HepG2 (cell line): ENCODE results near the gene ITGB2. TPM values are rescaled to one million over a fixed set of nuclear protein-coding genes. Genes with fewer than 3 reads are reported as not detected.

ENCODE experiments used
- ATAC-seq: fragments of 200-7000 bp; cut with Tn5 transposase; 3 replicates; pipeline ENCODE4 v1.9.1; 2020; ENCODE audit warnings: mild to moderate bottlenecking, moderate library complexity
- BruUV-seq: library from RNA; stranded (reverse); fragments of 400-500 nt; replicated peaks from 2 replicates; lab custom pipeline; 2021; lab: Mats Ljungman, UMichigan
- CTCF ChIA-PET: fragments of 300-600 bp; formaldehyde crosslinking; extraction: SDS; loops from one replicate; lab custom pipeline; 2021; ENCODE audit warnings: low total read pairs, inconsistent platforms, low intra/inter-chr PET ratio; lab: Yijun Ruan, JAX
- POLR2A ChIA-PET: fragments of 350-600 bp; sonication (Branson Sonifier 250); formaldehyde crosslinking; loops from one replicate; lab custom pipeline; 2020; ENCODE audit warnings: antibody characterized with exemption, inconsistent platforms; lab: Yijun Ruan, JAX
- DNase-seq: peaks from one replicate; pipeline ENCODE4 v3.0.0-alpha.2; 2015; ENCODE audit warnings: low spot score
- FAIRE-seq: peaks from 3 replicates; lab custom pipeline; 2011; peaks lifted over from hg19 to GRCh38; lab: Jason Lieb, UNC
- H2AFZ ChIP-seq: one replicate; pipeline ENCODE4 v1.6.1; 2011; ENCODE audit warnings: low read length, inconsistent platforms
- H3K27ac ChIP-seq: fragments of 300-600 bp; 3 replicates; pipeline ENCODE4 v1.8.0; 2011; ENCODE audit warnings: mixed run types, mild to moderate bottlenecking, mixed read lengths, low read length, inconsistent platforms; ENCODE audit not compliant: insufficient read depth; ENCODE audit errors: extremely low read length
- H3K27me3 ChIP-seq, 2 experiments: fragments of 200-600 bp in 1 of 2; 2 replicates in 1 of 2; 3 replicates in 1 of 2; pipeline versions ENCODE4 v1.6.0 to v1.8.0; 2011; ENCODE audit warnings: low read length in 2 of 2, mild to moderate bottlenecking in 2 of 2, moderate library complexity in 2 of 2, inconsistent platforms in 1 of 2; ENCODE audit not compliant: insufficient read depth in 2 of 2, control insufficient read depth in 1 of 2
- H3K36me3 ChIP-seq, 2 experiments: fragments of 200-600 bp in 1 of 2; replicated peaks in 1 of 2; 2 replicates in 1 of 2; 3 replicates in 1 of 2; pipeline versions ENCODE4 v1.5.1 to v1.8.0; 2011; ENCODE audit warnings: low read length in 2 of 2, inconsistent platforms in 1 of 2; ENCODE audit not compliant: insufficient read depth in 2 of 2, control insufficient read depth in 1 of 2
- H3K4me1 ChIP-seq: 2 replicates; pipeline ENCODE4 v1.5.1; 2012; ENCODE audit warnings: low read length, inconsistent platforms; ENCODE audit not compliant: insufficient read depth
- H3K4me2 ChIP-seq: 2 replicates; pipeline ENCODE4 v1.6.0; 2011; ENCODE audit warnings: low read depth, low read length, inconsistent platforms
- H3K4me3 ChIP-seq, 3 experiments: fragments of 200-600 bp in 1 of 3; sonication (generic), shearing (Covaris generic) in 1 of 3; replicated peaks in 1 of 3; 2 replicates each; pipeline ENCODE4 v1.5.1; 2011 to 2016; ENCODE audit warnings: low read length in 3 of 3, inconsistent platforms in 2 of 3, low read depth in 2 of 3, mild to moderate bottlenecking in 2 of 3, control low read depth in 1 of 3, mixed read lengths in 1 of 3; ENCODE audit not compliant: insufficient read depth in 1 of 3
- H3K79me2 ChIP-seq: one replicate; pipeline ENCODE4 v1.6.1; 2011; ENCODE audit warnings: low read length, inconsistent platforms; ENCODE audit not compliant: insufficient read depth
- H3K9ac ChIP-seq: 2 replicates; pipeline ENCODE4 v1.6.0; 2011; ENCODE audit warnings: mild to moderate bottlenecking, low read depth, low read length, inconsistent platforms; ENCODE audit not compliant: insufficient read depth
- H3K9me3 ChIP-seq: 2 replicates; pipeline ENCODE4 v1.5.1; 2012; ENCODE audit warnings: mild to moderate bottlenecking, low read length
- H4K20me1 ChIP-seq: 2 replicates; pipeline ENCODE4 v1.6.0; 2011; ENCODE audit warnings: inconsistent platforms, mild to moderate bottlenecking, low read length, moderate library complexity; ENCODE audit not compliant: insufficient read depth
- AGO1 ChIP-seq: fragments of 200-400 bp; formaldehyde crosslinking; IDR thresholded peaks from 2 replicates; pipeline ENCODE4 v1.6.1; 2017; ENCODE audit warnings: mild to moderate bottlenecking, low read depth, low read length, moderate library complexity; ENCODE audit not compliant: poor library complexity, severe bottlenecking
- CREM ChIP-seq, 2 experiments: sonication (generic) in 1 of 2; formaldehyde crosslinking in 1 of 2; IDR thresholded peaks; 2 replicates each; pipeline versions ENCODE4 v1.4.0 to v1.6.1; 2016 to 2020; ENCODE audit warnings: antibody characterized with exemption in 1 of 2, mild to moderate bottlenecking in 1 of 2, missing genetic modification reagents in 1 of 2
- DMAP1 ChIP-seq: IDR thresholded peaks from 2 replicates; pipeline ENCODE4 v1.6.1; 2016
- PHF20 ChIP-seq: sonication (generic); formaldehyde crosslinking; IDR thresholded peaks from 2 replicates; pipeline ENCODE4 v1.5.0; 2020; ENCODE audit warnings: mild to moderate bottlenecking, missing genetic modification reagents
- SRSF9 ChIP-seq: fragments of 200-400 bp; formaldehyde crosslinking; IDR thresholded peaks from 2 replicates; pipeline ENCODE4 v1.6.1; 2018; ENCODE audit warnings: borderline replicate concordance, mild to moderate bottlenecking, low read depth, low read length; ENCODE audit not compliant: insufficient read depth, poor library complexity, severe bottlenecking
- TBL1XR1 ChIP-seq: fragments of 150-350 bp; IDR thresholded peaks from 2 replicates; pipeline ENCODE4 v1.6.1; 2014; ENCODE audit warnings: borderline replicate concordance, low read length; ENCODE audit not compliant: partially characterized antibody
- TP53 ChIP-seq: sonication (generic); formaldehyde crosslinking; conservative IDR thresholded peaks from 2 replicates; pipeline ENCODE4 v1.4.0; 2020; ENCODE audit warnings: missing genetic modification reagents
- TRAFD1 ChIP-seq: sonication (generic); formaldehyde crosslinking; IDR thresholded peaks from 2 replicates; pipeline ENCODE4 v1.5.1; 2020; ENCODE audit warnings: missing genetic modification reagents, mild to moderate bottlenecking, borderline replicate concordance
- ZBTB20 ChIP-seq: sonication (generic); formaldehyde crosslinking; IDR thresholded peaks from 2 replicates; pipeline ENCODE4 v1.8.1; 2023; ENCODE audit warnings: missing genetic modification reagents, low read depth, mild to moderate bottlenecking, borderline replicate concordance
- ZC3H4 ChIP-seq: sonication (generic); formaldehyde crosslinking; IDR thresholded peaks from 2 replicates; pipeline ENCODE4 v1.4.0; 2020; ENCODE audit warnings: missing genetic modification reagents, borderline replicate concordance
- ZFP1 ChIP-seq: IDR thresholded peaks from 2 replicates; pipeline ENCODE4 v1.6.1; 2016
- ZNF597 ChIP-seq: sonication (generic); formaldehyde crosslinking; IDR thresholded peaks from 2 replicates; pipeline ENCODE4 v1.5.0; 2020; ENCODE audit warnings: missing genetic modification reagents
- ZNF713 ChIP-seq: sonication (generic); formaldehyde crosslinking; IDR thresholded peaks from 2 replicates; pipeline ENCODE4 v1.4.0; 2020; ENCODE audit warnings: mild to moderate bottlenecking, missing genetic modification reagents
- ZNF768 ChIP-seq: sonication (generic); formaldehyde crosslinking; IDR thresholded peaks from 2 replicates; pipeline ENCODE4 v1.4.0; 2020; ENCODE audit warnings: missing genetic modification reagents
- WGBS: methylation state at CpG from one replicate; pipeline ENCODE4 v1.1.6; 2017; ENCODE audit warnings: low lambda C conversion rate; 5-methylcytosine and 5-hydroxymethylcytosine counted together
- in situ Hi-C: cut with HindIII; loops from 2 replicates; pipeline ENCODE4 v1.10.0; 2017; ENCODE audit warnings: low pct_unique_long_range_greater_than_20kb; ENCODE audit not compliant: extremely low pct_ligation_motif_present
- intact Hi-C: fragments of 100-400 bp; cut with micrococcal nuclease; formaldehyde crosslinking; loops from one replicate; pipeline ENCODE4 v1.10.0; 2022; ENCODE audit not compliant: unreplicated experiment
- polyA plus RNA-seq, 8 experiments: library from polyadenylated mRNA; depleted of rRNA in 3 of 8; stranded (reverse) in 7 of 8; unstranded in 1 of 8; fragments of >200 nt; fragmentation: Illumina TruSeq in 4 of 8; extraction: Trizol in 4 of 8; gene quantifications; 2 replicates each; pipeline versions ENCODE4 v1.2.1 to v1.2.3, GENCODE V29; 2011 to 2016; ENCODE audit warnings: low read depth in 4 of 8, missing spikeins in 1 of 8, mixed read lengths in 1 of 8; ENCODE audit not compliant: insufficient read depth in 1 of 8
- total RNA-seq, 5 experiments: library from RNA; depleted of rRNA; stranded (reverse); fragments of >200 nt; fragmentation: Illumina TruSeq; extraction: Trizol; gene quantifications; 2 replicates each; pipeline ENCODE4 v1.2.3, GENCODE V29; 2016; ENCODE audit warnings: low read depth in 1 of 5
- TF ChIP-seq, protein P1 (sequence below): sonication (generic); formaldehyde crosslinking; IDR thresholded peaks from 2 replicates; pipeline ENCODE4 v1.5.0; 2020; ENCODE audit warnings: missing genetic modification reagents

Gene ITGB2
- total and polyA plus RNA-seq, 2 of the 13 experiments (the other 11 are each of a cell fraction or from before 2014, with no cell fraction given): 4.2 to 18.0 TPM

GRCh38 chr21:44965251-44966022 is 44.7 kb upstream of the ITGB2 start:
- Histone ChIP-seq H3K27ac (no peak overlapping the region), H3K9me3 (no peaks in the 10 kb centered on the region), H3K27me3 (no peaks in the 10 kb centered on the region), H3K4me1 (peaks cover 11% of the 10 kb centered on the region), H3K36me3 (peaks cover 23 to 70% of the 10 kb centered on the region in 2 experiments), H3K79me2 (peaks cover 18% of the 10 kb centered on the region), H3K4me3 (no peak overlapping the region), H3K4me2 (no peak overlapping the region), H2AFZ (no peak overlapping the region), H3K9ac (no peak overlapping the region), H4K20me1 (no peaks in the 10 kb centered on the region)
- ChIA-PET CTCF (no interaction called here), POLR2A (no interaction called here)
- FAIRE-seq (no peak), DNase-seq (no peak), ATAC-seq (no peak)
- 97% methylated on average over 17 of the region's 17 CpGs for WGBS
- in situ Hi-C loops: no loop called here
- TF ChIP-seq ZNF713 (CRISPR knock-in tag): no peak
- no peak for TF ChIP-seq AGO1
- TF ChIP-seq ZFP1 (CRISPR knock-in tag): no peak
- TF ChIP-seq PHF20 (CRISPR knock-in tag): no peak
- TF ChIP-seq TBL1XR1: no peak
- TF ChIP-seq ZNF768: no peak
- no peak for TF ChIP-seq SRSF9
- TF ChIP-seq CREM (IDR thresholded peaks at IDR 0.05): no peak
- TF ChIP-seq CREM (CRISPR knock-in tag; IDR thresholded peaks at IDR 0.05): no peak
- TF ChIP-seq DMAP1 (CRISPR knock-in tag): no peak
- intact Hi-C loops: no loop called here
- no TSS peak for BruUV-seq

GRCh38 chr21:44964381-44964780 is 43.7 kb upstream of the ITGB2 start:
- in situ Hi-C loops: no loop called here
- no peak overlapping the region for H2AFZ ChIP-seq
- TF ChIP-seq TP53: no peak
- TF ChIP-seq ZNF597 (CRISPR knock-in tag): no peak
- TF ChIP-seq TRAFD1 (CRISPR knock-in tag): no peak
- TF ChIP-seq, protein P1, sequence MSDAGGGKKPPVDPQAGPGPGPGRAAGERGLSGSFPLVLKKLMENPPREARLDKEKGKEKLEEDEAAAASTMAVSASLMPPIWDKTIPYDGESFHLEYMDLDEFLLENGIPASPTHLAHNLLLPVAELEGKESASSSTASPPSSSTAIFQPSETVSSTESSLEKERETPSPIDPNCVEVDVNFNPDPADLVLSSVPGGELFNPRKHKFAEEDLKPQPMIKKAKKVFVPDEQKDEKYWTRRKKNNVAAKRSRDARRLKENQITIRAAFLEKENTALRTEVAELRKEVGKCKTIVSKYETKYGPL (CRISPR knock-in tag): no peak
- TF ChIP-seq ZBTB20 (CRISPR knock-in tag): no peak
- no peak for TF ChIP-seq ZC3H4 (CRISPR knock-in tag)

More at GRCh38 chr21:44964381-44964780, 43.7 kb upstream of the ITGB2 start:
- H3K4me3 ChIP-seq: no peak overlapping the region
- H3K9me3 ChIP-seq: no peaks in the 10 kb centered on the region
- H3K79me2 ChIP-seq: peaks cover 18% of the 10 kb centered on the region
- no peak overlapping the region for H3K9ac ChIP-seq
- WGBS: 96% methylated on average over 12 of the region's 12 CpGs
- H3K4me2 ChIP-seq: no peak overlapping the region
- DNase-seq: no peak
- H3K36me3 ChIP-seq: peaks cover 24 to 70% of the 10 kb centered on the region in 2 experiments
- H3K27ac ChIP-seq: no peak overlapping the region
- POLR2A ChIA-PET: no interaction called here
- H4K20me1 ChIP-seq: no peaks in the 10 kb centered on the region
- H3K4me1 ChIP-seq: peaks cover 11% of the 10 kb centered on the region
- H3K27me3 ChIP-seq: no peaks in the 10 kb centered on the region
- intact Hi-C loops: no loop called here
- ATAC-seq: no peak
- CTCF ChIA-PET: no interaction called here
- FAIRE-seq: no peak
- no TSS peak for BruUV-seq
